Testis (tissue), 3 donors: ENCODE data around the gene DAZAP1. TPM values are rescaled to one million over a fixed set of nuclear protein-coding genes. Genes with fewer than 3 reads are reported as not detected.
A peak's percentile ranks its signal among the peaks of the same experiment; 100 is the strongest.

Source experiments
- DNase-seq: peaks from one replicate; pipeline ENCODE4 v3.0.0-alpha.2; 2019
- H3K27ac ChIP-seq, 2 donors: fragments of 200-600 bp; sonication (generic); one replicate each; pipeline ENCODE4 v1.5.1; 2019
- H3K27me3 ChIP-seq: fragments of 200-600 bp; sonication (generic); one replicate; pipeline ENCODE4 v1.5.1; 2019
- H3K36me3 ChIP-seq: fragments of 200-600 bp; sonication (generic); one replicate; pipeline ENCODE4 v1.5.1; 2017; ENCODE audit warnings: low read depth; ENCODE audit errors: missing control alignments
- H3K4me1 ChIP-seq: fragments of 200-600 bp; sonication (generic); one replicate; pipeline ENCODE4 v1.5.1; 2019
- H3K4me3 ChIP-seq, 2 donors: fragments of 200-600 bp; sonication (generic); one replicate each; pipeline ENCODE4 v1.5.1; 2017 to 2019
- H3K9me3 ChIP-seq: fragments of 200-600 bp; sonication (generic); one replicate; pipeline ENCODE4 v1.5.1; 2017
- CTCF ChIP-seq, 3 experiments: fragments of 450-650 bp in 2 of 3; fragments of 200-600 bp in 1 of 3; sonication (generic) in 1 of 3; IDR thresholded peaks; one replicate each; pipeline ENCODE4 v1.5.1; 2016 to 2019; ENCODE audit warnings: antibody characterized with exemption in 3 of 3, mild to moderate bottlenecking in 2 of 3, moderate library complexity in 1 of 3
- POLR2A ChIP-seq: fragments of 450-650 bp; IDR thresholded peaks from one replicate; pipeline ENCODE4 v1.6.1; 2017; ENCODE audit warnings: antibody characterized with exemption, mild to moderate bottlenecking, moderate library complexity
- WGBS, 2 donors: methylation state at CpG; one replicate each; pipeline ENCODE4 v1.1.5; 2018; 5-methylcytosine and 5-hydroxymethylcytosine counted together
- intact Hi-C: fragments of 100-400 bp; cut with DNase I; formaldehyde crosslinking; loops from one replicate; pipeline ENCODE4 v1.15.1; 2023; ENCODE audit warnings: low total_unique reads
- polyA plus RNA-seq: library from polyadenylated mRNA; stranded (reverse); fragments of 350-450 nt; fragmentation: Illumina TruSeq; extraction: RNeasy Lipid Tissue Mini Kit (QIAGEN cat#74804); gene quantifications from one replicate; pipeline ENCODE4 v1.2.3, GENCODE V29; 2014; ENCODE audit warnings: low read depth, low replicate concordance; ENCODE audit not compliant: insufficient read depth
- total RNA-seq, 2 donors: library from RNA; depleted of rRNA; stranded (reverse); fragments of >200 nt; gene quantifications; one replicate each; pipeline ENCODE4 v1.2.3, GENCODE V29; 2016

The DAZAP1 gene
- total and polyA plus RNA-seq, 3 donors from 2014 or later: 97.9 to 215 (median 99.6) TPM

GRCh38 chr19:1402411-1403070 lies 4.8 kb upstream of the DAZAP1 start:
- H3K9me3 ChIP-seq: no peaks in the 10 kb centered on the region
- peaks cover 39% of the 10 kb centered on the region for H3K4me1 ChIP-seq
- H3K27ac ChIP-seq: peak overlapping the region; percentile 6 to 41
- H3K27me3 ChIP-seq: no peaks in the 10 kb centered on the region
- TF ChIP-seq CTCF (IDR thresholded peaks at IDR 0.05) (no peak), POLR2A (no peak)
- H3K4me3 ChIP-seq: no peak overlapping the region
- WGBS, 2 donors: 48 to 51% methylated on average over 9 to 25 of the region's 25 CpGs
- intact Hi-C loops: no loop called here
- DNase-seq: no peak
- no peaks in the 10 kb centered on the region for H3K36me3 ChIP-seq

- WGBS, 2 donors: 0 to 1% methylated on average over 17 to 61 of the region's 72 CpGs
- peak; percentile 99 for DNase-seq
- H3K27ac ChIP-seq: peak overlapping the region; percentile 26 to 79
Measured at GRCh38 chr19:1406774-1407527, 435 bp upstream of the DAZAP1 start.

GRCh38 chr19:1408300-1409203 lies 1.2 kb downstream of the DAZAP1 start:
- intact Hi-C loops: no loop called here
- DNase-seq: peak; percentile 40
- Histone ChIP-seq H3K27ac (peak overlapping the region; percentile 94 to 96), H3K9me3 (no peaks in the 10 kb centered on the region), H3K36me3 (no peaks in the 10 kb centered on the region), H3K27me3 (no peaks in the 10 kb centered on the region), H3K4me3 (peak overlapping the region; percentile 98 to 100), H3K4me1 (peaks cover 52% of the 10 kb centered on the region)
- 1% methylated on average over 14 to 68 of the region's 69 CpGs for WGBS, 2 donors
- no peak for TF ChIP-seq POLR2A
- no peak for TF ChIP-seq CTCF (IDR thresholded peaks at IDR 0.05)

More at GRCh38 chr19:1406774-1407527, 435 bp upstream of the DAZAP1 start:
- H3K27me3 ChIP-seq: no peaks in the 10 kb centered on the region
- H3K9me3 ChIP-seq: no peaks in the 10 kb centered on the region
- H3K4me3 ChIP-seq: peak overlapping the region; percentile 60 to 98
- peaks cover 49% of the 10 kb centered on the region for H3K4me1 ChIP-seq
- no peaks in the 10 kb centered on the region for H3K36me3 ChIP-seq
- intact Hi-C loops: no loop called here
- TF ChIP-seq CTCF (IDR thresholded peaks at IDR 0.05): peak in 2 of 3 experiments; percentile 19 to 40
- no peak for TF ChIP-seq POLR2A

- DNase-seq: no peak
- no peaks in the 10 kb centered on the region for H3K36me3 ChIP-seq
- H3K27ac ChIP-seq: peak overlapping the region; percentile 50 to 94
- peak overlapping the region; percentile 98 to 100 for H3K4me3 ChIP-seq
- no peaks in the 10 kb centered on the region for H3K27me3 ChIP-seq
- no peaks in the 10 kb centered on the region for H3K9me3 ChIP-seq
- intact Hi-C loops: no loop called here
- WGBS, 2 donors: 36 to 45% methylated on average over 15 to 26 of the region's 33 CpGs
- no peak for TF ChIP-seq POLR2A
- H3K4me1 ChIP-seq: peaks cover 53% of the 10 kb centered on the region
Measured at GRCh38 chr19:1409204-1410005, 2.0 kb downstream of the DAZAP1 start.
